GM12875 (cell line): ENCODE data around the gene FEN1.

Source experiments
- H3K4me3 ChIP-seq: one replicate; pipeline ENCODE4 v1.5.1; 2011; ENCODE audit warnings: low read depth, low read length, control low read depth
- TF ChIP-seq, protein P1 (sequence below): IDR thresholded peaks from 2 replicates; pipeline ENCODE4 v1.5.1; 2011; ENCODE audit warnings: low read depth, mild to moderate bottlenecking, control low read depth, inconsistent platforms, low read length, moderate library complexity, borderline replicate concordance; ENCODE audit not compliant: insufficient read depth

FEN1 gene

GRCh38 chr11:61806785-61807184 is 14.1 kb downstream of the FEN1 start:
- TF ChIP-seq, protein P1, sequence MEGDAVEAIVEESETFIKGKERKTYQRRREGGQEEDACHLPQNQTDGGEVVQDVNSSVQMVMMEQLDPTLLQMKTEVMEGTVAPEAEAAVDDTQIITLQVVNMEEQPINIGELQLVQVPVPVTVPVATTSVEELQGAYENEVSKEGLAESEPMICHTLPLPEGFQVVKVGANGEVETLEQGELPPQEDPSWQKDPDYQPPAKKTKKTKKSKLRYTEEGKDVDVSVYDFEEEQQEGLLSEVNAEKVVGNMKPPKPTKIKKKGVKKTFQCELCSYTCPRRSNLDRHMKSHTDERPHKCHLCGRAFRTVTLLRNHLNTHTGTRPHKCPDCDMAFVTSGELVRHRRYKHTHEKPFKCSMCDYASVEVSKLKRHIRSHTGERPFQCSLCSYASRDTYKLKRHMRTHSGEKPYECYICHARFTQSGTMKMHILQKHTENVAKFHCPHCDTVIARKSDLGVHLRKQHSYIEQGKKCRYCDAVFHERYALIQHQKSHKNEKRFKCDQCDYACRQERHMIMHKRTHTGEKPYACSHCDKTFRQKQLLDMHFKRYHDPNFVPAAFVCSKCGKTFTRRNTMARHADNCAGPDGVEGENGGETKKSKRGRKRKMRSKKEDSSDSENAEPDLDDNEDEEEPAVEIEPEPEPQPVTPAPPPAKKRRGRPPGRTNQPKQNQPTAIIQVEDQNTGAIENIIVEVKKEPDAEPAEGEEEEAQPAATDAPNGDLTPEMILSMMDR, result no peak
- H3K4me3 ChIP-seq, result no peak overlapping the region

- TF ChIP-seq, protein P1, result no peak
- H3K4me3 ChIP-seq, result no peak overlapping the region
Observed at GRCh38 chr11:61810671-61811175, 18.0 kb downstream of the FEN1 start.

- TF ChIP-seq, protein P1, result no peak
- no peak overlapping the region for H3K4me3 ChIP-seq
Observed at GRCh38 chr11:61811831-61812230, 19.1 kb downstream of the FEN1 start.

DNA sequence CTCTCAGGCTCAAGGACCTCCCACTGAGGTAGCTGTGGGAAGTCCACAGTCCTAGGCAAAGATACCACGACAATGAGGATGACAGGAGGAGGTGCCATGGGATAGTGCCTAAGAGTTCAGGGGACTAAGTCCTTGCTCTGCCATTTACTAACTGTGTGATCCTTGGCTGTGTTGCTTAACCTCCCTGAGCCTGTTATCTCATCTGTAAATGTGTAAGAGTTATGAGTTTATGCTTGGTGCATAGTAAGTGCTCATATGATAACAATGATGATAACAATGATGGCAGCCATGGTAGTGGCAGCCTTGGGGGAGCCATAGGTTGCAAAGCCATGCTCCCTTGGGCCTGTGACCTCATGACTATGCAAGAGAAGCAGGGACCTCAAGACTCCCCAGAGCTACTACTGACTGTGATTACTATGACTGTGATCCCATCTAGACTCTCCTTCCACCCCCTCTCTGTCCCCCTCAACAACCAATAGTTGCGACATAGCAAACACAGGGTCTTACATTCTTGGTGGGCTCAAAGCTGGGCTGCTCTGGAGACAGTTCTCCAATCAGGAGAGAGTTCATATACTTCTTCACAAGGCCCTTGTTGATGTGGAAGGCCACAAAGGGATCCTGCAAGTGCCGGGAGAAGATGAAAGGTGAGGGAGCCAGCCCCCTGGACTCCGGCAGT is 20.2 kb downstream of the FEN1 start:
- TF ChIP-seq, protein P1, result no peak

GRCh38 chr11:61814247-61814957 is 21.7 kb downstream of the FEN1 start:
- TF ChIP-seq, protein P1, result no peak
- peak overlapping the region; percentile 81 for H3K4me3 ChIP-seq

More for the DNA sequence above, 20.2 kb downstream of the FEN1 start:
- no peak overlapping the region for H3K4me3 ChIP-seq

GRCh38 chr11:61814958-61815789 is 22.5 kb downstream of the FEN1 start:
- peak overlapping the region; percentile 81 for H3K4me3 ChIP-seq
- TF ChIP-seq, protein P1, result no peak
